Fibroblast of lung (primary cell): Measurements from ENCODE around the gene TOLLIP. TPM values are rescaled to one million over a fixed set of nuclear protein-coding genes. Genes with fewer than 3 reads are reported as not detected.

Experiments
- DNase-seq, 2 donors: peaks; one replicate each; pipeline versions ENCODE4 v3.0.0 to v3.0.0-alpha.2; 2010; ENCODE audit warnings: low read depth in 2 of 2
- H2AFZ ChIP-seq: 2 replicates; pipeline ENCODE4 v1.5.1; 2012; ENCODE audit warnings: low read length, control low read depth, inconsistent platforms
- H3K27ac ChIP-seq: 2 replicates; pipeline ENCODE4 v1.5.1; 2011; ENCODE audit warnings: low read length, control low read depth; ENCODE audit not compliant: insufficient read depth
- H3K27me3 ChIP-seq: 2 replicates; pipeline ENCODE4 v1.5.1; 2011; ENCODE audit warnings: mild to moderate bottlenecking, low read length; ENCODE audit not compliant: control insufficient read depth, insufficient read depth
- H3K36me3 ChIP-seq: 2 replicates; pipeline ENCODE4 v1.5.1; 2011; ENCODE audit warnings: low read length; ENCODE audit not compliant: control insufficient read depth, insufficient read depth
- H3K4me1 ChIP-seq: 2 replicates; pipeline ENCODE4 v1.5.1; 2011; ENCODE audit warnings: low read length; ENCODE audit not compliant: control insufficient read depth, insufficient read depth; ENCODE audit errors: extremely low read depth
- H3K4me2 ChIP-seq: 2 replicates; pipeline ENCODE4 v1.5.1; 2011; ENCODE audit warnings: low read length, control low read depth; ENCODE audit not compliant: insufficient read depth; ENCODE audit errors: extremely low read depth
- H3K4me3 ChIP-seq, 4 experiments: fragments of 200-600 bp in 1 of 4; sonication (generic) in 1 of 4; replicated peaks in 1 of 4; 2 replicates each; pipeline ENCODE4 v1.5.1; 2011 to 2016; ENCODE audit warnings: low read length in 4 of 4, low read depth in 3 of 4, mild to moderate bottlenecking in 3 of 4, control low read depth in 2 of 4, inconsistent platforms in 1 of 4, mixed read lengths in 1 of 4; ENCODE audit not compliant: insufficient read depth in 1 of 4; ENCODE audit errors: control extremely low read depth in 1 of 4
- H3K79me2 ChIP-seq: 2 replicates; pipeline ENCODE4 v1.5.1; 2012; ENCODE audit warnings: mild to moderate bottlenecking, low read length, inconsistent platforms; ENCODE audit not compliant: control insufficient read depth, insufficient read depth
- H3K9ac ChIP-seq: 2 replicates; pipeline ENCODE4 v1.5.1; 2011; ENCODE audit warnings: mild to moderate bottlenecking, low read length, control low read depth; ENCODE audit not compliant: insufficient read depth
- H3K9me3 ChIP-seq: 2 replicates; pipeline ENCODE4 v1.5.1; 2012; ENCODE audit warnings: low read depth, low read length; ENCODE audit not compliant: control insufficient read depth, insufficient read depth
- H4K20me1 ChIP-seq: 2 replicates; pipeline ENCODE4 v1.5.1; 2011; ENCODE audit warnings: low read length; ENCODE audit not compliant: control insufficient read depth, insufficient read depth; ENCODE audit errors: extremely low read depth
- EZH2 ChIP-seq: IDR thresholded peaks from 2 replicates; pipeline ENCODE4 v1.5.1; 2012; ENCODE audit warnings: low read length, control low read depth, mild to moderate bottlenecking; ENCODE audit errors: missing control alignments
- polyA plus RNA-seq, 2 donors: library from polyadenylated mRNA; depleted of rRNA in 1 of 2; stranded (reverse) in 1 of 2; unstranded in 1 of 2; fragments of >200 nt; gene quantifications; 2 replicates each; pipeline ENCODE4 v1.2.1, GENCODE V29; 2011 to 2012; ENCODE audit warnings: missing spikeins in 1 of 2
- total RNA-seq: library from RNA; depleted of rRNA; stranded (reverse); fragments of >200 nt; gene quantifications from 2 replicates; pipeline ENCODE4 v1.2.1, GENCODE V29; 2014
- TF ChIP-seq, protein P1 (sequence below), 2 donors: IDR thresholded peaks in 1 of 2; conservative IDR thresholded peaks in 1 of 2; 1 replicate in 1 of 2; 2 replicates in 1 of 2; pipeline ENCODE4 v1.5.1; 2011 to 2012; ENCODE audit warnings: low read length in 2 of 2, control low read depth in 1 of 2, inconsistent platforms in 1 of 2, low read depth in 1 of 2, mild to moderate bottlenecking in 1 of 2

TOLLIP gene
- total and polyA plus RNA-seq, 2 donors (not counting 1 experiment from before 2014, with no cell fraction given), result 28.4 to 34.6 TPM

DNA sequence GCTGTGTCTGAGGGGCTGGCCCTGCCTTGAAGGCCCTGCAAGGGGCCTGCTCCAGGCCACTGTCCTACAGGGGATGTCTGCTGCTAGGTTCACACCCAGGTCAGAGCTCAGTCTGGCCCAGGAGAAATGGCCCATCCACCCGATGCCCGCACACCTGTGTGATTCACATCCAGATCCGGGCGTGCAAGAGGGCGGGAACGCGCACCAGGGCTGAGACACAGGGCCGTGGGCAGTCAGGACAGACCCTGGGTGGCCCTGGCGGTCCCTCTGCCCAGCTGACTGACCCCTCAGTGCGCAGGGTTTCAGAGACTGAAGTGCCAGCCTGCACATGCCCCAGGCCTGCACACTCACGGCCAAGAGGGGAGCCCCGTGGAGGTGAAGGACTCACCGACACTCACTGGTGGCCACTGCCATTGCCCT lies 7.4 kb downstream of the TOLLIP start:
- Histone ChIP-seq H3K4me1 (peaks cover 3% of the 10 kb centered on the region), H3K4me2 (no peak overlapping the region), H3K27me3 (no peaks in the 10 kb centered on the region), H3K9me3 (no peaks in the 10 kb centered on the region), H3K79me2 (peaks cover 63% of the 10 kb centered on the region), H3K27ac (no peak overlapping the region), H3K4me3 (no peak overlapping the region), H3K36me3 (no peaks in the 10 kb centered on the region), H3K9ac (no peak overlapping the region), H4K20me1 (peaks cover 1% of the 10 kb centered on the region), H2AFZ (no peak overlapping the region)
- TF ChIP-seq, protein P1, sequence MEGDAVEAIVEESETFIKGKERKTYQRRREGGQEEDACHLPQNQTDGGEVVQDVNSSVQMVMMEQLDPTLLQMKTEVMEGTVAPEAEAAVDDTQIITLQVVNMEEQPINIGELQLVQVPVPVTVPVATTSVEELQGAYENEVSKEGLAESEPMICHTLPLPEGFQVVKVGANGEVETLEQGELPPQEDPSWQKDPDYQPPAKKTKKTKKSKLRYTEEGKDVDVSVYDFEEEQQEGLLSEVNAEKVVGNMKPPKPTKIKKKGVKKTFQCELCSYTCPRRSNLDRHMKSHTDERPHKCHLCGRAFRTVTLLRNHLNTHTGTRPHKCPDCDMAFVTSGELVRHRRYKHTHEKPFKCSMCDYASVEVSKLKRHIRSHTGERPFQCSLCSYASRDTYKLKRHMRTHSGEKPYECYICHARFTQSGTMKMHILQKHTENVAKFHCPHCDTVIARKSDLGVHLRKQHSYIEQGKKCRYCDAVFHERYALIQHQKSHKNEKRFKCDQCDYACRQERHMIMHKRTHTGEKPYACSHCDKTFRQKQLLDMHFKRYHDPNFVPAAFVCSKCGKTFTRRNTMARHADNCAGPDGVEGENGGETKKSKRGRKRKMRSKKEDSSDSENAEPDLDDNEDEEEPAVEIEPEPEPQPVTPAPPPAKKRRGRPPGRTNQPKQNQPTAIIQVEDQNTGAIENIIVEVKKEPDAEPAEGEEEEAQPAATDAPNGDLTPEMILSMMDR (conservative IDR thresholded peaks at IDR 0.05 in 1 of 2, IDR thresholded peaks at IDR 0.05 in 1 of 2; ENCODE audit: low read depth in 1 of 2, low read length in 2 of 2), result no peak
- no peak for TF ChIP-seq EZH2
- no peak for DNase-seq

DNA sequence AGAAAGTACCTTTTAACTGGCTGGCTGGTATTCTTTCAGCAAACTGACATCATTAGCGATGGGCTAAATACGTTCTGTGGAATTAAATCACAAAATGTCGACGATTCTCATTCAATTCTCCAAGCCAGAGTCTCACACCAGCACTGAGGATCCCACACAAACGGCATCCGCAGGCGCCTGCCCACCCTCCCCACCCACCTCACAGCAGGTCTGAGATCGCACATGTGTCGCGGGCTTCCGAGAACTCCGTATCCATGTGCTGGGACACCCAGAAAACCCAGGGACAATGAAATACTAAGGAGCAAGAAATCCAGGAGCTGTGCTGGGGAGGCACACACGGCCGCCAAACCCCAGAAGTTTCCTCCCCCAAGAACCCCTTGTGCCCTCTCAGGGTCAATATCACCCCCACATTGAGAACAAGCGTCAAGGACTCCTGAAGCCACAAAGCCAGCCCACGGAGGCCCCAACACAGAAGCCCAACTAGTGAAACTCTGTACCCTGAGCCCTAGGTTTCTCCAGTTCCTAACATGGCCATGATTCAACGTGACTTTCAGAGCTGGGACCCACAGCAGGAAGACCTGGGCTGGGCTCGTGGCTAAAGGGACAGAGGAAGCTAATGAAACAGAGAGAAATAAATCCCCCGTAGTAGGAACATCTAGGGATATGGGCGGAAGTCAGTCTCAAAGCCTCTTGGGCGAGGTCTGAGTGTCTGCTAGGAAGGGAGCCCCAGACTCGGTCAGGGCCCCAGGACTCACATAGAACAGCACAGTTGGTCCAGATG lies 8.0 kb downstream of the TOLLIP start:
- Histone ChIP-seq H3K4me1 (peaks cover 3% of the 10 kb centered on the region), H2AFZ (no peak overlapping the region), H4K20me1 (peaks cover 1% of the 10 kb centered on the region), H3K27me3 (no peaks in the 10 kb centered on the region), H3K9ac (no peak overlapping the region), H3K27ac (no peak overlapping the region), H3K36me3 (no peaks in the 10 kb centered on the region), H3K9me3 (no peaks in the 10 kb centered on the region), H3K4me2 (no peak overlapping the region), H3K4me3 (no peak overlapping the region), H3K79me2 (peaks cover 56% of the 10 kb centered on the region)
- TF ChIP-seq, protein P1 (conservative IDR thresholded peaks at IDR 0.05 in 1 of 2, IDR thresholded peaks at IDR 0.05 in 1 of 2; ENCODE audit: low read depth in 1 of 2, low read length in 2 of 2), result no peak
- TF ChIP-seq EZH2, result no peak
- DNase-seq, result no peak

DNA sequence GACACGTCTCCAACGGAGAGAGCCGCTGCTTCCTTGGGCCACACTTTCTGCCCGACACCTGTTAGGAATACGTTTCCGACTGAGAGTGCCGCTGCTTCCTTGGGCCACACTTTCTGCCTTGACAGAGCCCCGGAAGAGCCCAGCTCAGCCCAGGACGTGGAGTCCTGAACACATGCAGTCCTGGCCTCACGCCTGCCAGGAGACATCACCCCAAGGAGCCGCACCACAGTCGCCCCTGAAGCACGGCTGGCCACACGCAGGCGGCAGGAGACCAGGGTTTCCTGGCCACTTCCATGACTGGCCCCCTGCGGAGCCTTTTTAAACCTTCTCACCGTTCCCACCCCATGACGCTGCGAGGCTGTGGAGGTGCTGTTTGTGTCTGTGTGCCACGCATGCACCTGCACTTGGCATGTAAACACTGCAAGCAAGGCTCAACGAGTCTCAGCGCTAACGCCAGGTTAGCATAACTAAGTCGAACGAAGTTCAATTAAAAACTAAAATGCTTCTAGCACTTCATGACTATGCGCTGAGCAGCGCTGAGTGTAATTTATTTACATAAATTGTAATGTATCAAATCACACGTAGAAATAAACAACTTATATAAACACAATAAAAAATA lies 8.8 kb downstream of the TOLLIP start:
- Histone ChIP-seq H3K9ac (no peak overlapping the region), H3K36me3 (no peaks in the 10 kb centered on the region), H3K79me2 (peaks cover 53% of the 10 kb centered on the region), H3K27ac (no peak overlapping the region), H3K4me3 (no peak overlapping the region), H3K4me1 (peaks cover 3% of the 10 kb centered on the region), H3K9me3 (no peaks in the 10 kb centered on the region), H4K20me1 (peaks cover 1% of the 10 kb centered on the region), H2AFZ (no peak overlapping the region), H3K4me2 (no peak overlapping the region), H3K27me3 (no peaks in the 10 kb centered on the region)
- no peak for DNase-seq
- TF ChIP-seq, protein P1 (conservative IDR thresholded peaks at IDR 0.05 in 1 of 2, IDR thresholded peaks at IDR 0.05 in 1 of 2; ENCODE audit: low read depth in 1 of 2, low read length in 2 of 2), result no peak
- no peak for TF ChIP-seq EZH2
